DND-41 (cell line): Measurements from ENCODE around the gene GFY.

Experiments used
- EZH2 ChIP-seq: IDR thresholded peaks from 3 replicates; pipeline ENCODE4 v1.6.1; 2012; ENCODE audit warnings: borderline replicate concordance, low read depth, mild to moderate bottlenecking, moderate library complexity, low read length, inconsistent platforms; ENCODE audit not compliant: severe bottlenecking
- TF ChIP-seq, protein P1 (sequence below): IDR thresholded peaks from 2 replicates; pipeline ENCODE4 v1.5.1; 2012; ENCODE audit warnings: borderline replicate concordance, low read length, moderate library complexity, mild to moderate bottlenecking; ENCODE audit not compliant: poor library complexity, severe bottlenecking; ENCODE audit errors: extremely low read depth

DNA sequence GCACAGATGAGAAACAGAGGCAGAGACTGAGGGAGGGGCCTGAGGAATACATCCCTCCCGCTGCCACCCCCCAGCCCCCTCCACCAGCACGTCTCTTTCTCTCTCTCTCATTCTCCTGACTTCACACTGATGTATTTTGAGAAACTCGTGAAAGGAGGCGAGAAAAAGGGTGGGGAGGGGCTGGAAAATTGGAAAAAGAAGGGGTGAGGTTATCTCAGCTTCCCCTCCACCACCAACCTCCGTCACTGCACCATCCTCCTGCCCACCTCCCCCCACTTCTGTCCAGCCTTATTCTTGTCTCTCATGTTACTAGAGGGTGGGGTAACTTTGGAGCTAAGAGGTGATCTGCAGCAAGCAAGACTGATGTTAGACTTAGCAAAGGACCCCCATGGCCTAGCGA lies 14.6 kb downstream of the GFY start:
- TF ChIP-seq, protein P1, sequence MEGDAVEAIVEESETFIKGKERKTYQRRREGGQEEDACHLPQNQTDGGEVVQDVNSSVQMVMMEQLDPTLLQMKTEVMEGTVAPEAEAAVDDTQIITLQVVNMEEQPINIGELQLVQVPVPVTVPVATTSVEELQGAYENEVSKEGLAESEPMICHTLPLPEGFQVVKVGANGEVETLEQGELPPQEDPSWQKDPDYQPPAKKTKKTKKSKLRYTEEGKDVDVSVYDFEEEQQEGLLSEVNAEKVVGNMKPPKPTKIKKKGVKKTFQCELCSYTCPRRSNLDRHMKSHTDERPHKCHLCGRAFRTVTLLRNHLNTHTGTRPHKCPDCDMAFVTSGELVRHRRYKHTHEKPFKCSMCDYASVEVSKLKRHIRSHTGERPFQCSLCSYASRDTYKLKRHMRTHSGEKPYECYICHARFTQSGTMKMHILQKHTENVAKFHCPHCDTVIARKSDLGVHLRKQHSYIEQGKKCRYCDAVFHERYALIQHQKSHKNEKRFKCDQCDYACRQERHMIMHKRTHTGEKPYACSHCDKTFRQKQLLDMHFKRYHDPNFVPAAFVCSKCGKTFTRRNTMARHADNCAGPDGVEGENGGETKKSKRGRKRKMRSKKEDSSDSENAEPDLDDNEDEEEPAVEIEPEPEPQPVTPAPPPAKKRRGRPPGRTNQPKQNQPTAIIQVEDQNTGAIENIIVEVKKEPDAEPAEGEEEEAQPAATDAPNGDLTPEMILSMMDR = no peak
- TF ChIP-seq EZH2 = no peak
